Iris pigment epithelial cell (primary cell): ENCODE measurements around the gene NSUN7.

Source experiments
- DNase-seq: peaks from one replicate; pipeline ENCODE4 v3.0.0-alpha.2; 2011; ENCODE audit warnings: low read depth

The NSUN7 gene

DNA sequence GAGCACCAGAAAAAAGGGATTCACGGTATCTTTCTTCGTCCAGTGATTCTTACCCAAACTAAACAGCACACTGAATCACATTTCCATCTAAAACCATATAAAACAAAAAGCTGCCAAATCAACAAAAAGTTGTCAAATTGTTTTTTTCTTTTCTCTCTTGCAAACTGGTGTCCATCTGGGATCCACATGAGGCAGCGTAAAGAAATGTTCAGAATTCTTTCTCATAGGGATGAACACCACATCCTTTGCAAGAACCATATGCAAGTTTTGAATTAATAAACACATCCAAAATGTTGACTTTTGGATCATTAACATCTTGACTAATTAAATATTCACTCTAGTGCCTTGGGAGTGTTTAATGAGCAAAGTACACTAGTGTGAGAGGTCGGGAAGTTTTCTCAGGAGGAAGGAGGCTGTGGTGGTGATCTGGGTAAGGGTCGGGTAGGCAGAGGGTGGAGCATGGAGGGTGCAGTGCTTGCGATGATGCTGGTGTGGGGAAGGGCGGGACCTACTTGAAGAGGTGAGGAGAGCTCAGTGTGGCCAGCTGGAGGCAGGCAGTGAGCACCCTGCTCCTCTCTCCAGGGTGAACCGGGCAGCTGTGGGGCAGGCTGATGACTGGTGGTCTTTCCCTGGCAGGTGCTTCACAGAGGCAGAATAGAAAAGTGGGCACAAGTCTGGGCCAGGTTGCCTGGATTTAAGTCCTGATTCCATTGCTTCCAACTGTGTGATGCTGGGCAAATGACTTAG lies 72.8 kb downstream of the NSUN7 start:
- no peak for DNase-seq

DNA sequence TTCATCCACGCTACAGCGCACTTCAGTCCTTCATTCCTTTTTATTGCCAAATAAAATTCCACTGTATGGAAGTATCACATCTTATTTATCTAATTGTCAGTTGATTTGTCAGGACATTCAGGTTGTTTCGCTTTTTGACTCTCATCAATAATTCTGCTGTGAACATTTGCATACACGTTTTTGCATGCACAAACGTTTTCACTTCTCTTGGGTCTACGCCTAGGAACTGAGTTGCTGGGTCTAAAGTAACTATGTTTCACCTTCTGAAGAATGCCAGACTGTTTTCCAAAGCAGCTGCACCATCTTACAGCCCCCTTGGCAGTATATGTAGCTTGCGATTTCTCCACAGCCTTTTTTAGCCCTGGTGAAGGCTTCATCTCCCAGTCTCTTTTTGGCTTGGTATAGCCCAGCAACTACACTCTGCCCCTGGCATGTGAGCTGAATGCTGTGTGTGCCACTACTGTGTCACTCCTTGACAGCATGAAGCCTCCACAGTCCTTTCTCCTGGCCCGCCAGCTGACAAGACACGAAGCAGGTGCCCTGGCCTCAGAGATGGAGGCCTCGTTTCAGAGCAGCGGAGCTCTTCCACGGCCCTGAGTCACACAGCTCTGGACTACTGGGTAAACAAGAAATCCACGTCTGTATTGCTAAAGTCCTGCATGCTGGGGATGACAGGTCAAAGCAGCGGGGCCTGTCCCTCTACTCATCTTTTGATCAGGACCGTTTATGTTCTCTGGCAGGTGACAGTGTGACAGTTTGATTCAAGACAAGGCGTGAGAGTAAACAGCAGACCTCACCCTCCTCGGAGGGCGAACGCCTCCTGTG lies 75.5 kb downstream of the NSUN7 start:
- DNase-seq = no peak

GRCh38 chr4:40826821-40827220 lies 77.1 kb downstream of the NSUN7 start:
- DNase-seq = no peak

- DNase-seq = peak; percentile 20
Measured at GRCh38 chr4:40827758-40828157, 78.0 kb downstream of the NSUN7 start.

DNA sequence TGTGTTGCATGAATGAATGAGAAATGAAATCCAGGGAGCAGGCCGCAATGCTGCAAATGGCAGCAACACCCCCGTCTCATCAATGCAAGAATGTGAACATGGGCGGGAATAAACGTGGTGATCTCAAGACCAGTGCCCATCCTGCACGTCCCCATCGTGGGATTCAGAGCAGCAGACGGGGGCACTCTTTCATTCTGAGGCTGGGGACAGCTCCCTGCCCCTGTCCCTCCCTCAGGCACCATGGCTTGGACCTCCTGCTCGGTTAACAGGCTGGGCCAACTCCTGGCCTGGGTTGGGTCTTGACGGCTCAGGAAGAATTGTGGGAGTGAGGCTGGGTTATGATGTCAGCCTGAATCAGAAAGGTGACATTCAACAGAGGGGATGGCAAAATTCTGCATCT lies 78.9 kb downstream of the NSUN7 start:
- DNase-seq = no peak

DNA sequence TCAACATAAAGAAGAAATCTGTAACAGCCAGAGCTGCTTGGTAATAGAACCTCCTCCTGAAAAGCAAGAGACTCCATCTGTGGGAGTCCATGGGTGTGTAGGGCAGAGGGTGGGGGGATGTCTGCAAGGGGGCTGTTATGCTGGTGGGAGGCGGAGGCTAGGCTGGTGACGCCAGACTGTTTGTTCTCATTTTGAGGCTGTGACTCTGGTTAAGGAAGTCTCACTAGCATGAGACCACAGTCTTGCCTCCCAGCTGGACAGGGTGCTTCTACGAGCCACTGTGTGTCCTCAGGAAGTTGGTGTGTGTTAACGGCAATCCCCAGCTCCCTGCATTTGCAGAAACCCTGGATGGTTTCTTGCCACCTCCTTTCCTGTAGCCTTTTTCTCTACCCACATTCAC lies 79.8 kb downstream of the NSUN7 start:
- no peak for DNase-seq

- no peak for DNase-seq
Measured at GRCh38 chr4:40831146-40831907, 81.6 kb downstream of the NSUN7 start.

DNA sequence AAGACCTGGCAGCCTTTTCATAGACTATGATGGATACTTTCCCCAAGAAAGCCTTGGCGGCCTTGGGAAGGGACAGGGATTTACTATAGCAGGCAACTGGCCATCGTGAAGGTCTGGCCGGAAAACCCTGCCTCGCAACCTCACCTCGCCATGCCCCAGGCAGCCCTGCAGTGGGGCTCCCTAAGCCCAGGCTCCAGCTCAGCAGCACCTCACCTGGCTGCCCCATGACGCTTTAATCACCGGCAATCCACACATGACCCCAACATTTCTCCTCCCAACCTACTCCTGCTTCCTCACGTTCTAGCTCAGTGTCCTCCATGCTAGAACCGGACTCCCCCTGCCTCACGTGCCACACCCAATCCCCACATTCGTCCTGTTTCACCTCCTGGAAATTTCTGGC lies 82.4 kb downstream of the NSUN7 start:
- no peak for DNase-seq

DNA sequence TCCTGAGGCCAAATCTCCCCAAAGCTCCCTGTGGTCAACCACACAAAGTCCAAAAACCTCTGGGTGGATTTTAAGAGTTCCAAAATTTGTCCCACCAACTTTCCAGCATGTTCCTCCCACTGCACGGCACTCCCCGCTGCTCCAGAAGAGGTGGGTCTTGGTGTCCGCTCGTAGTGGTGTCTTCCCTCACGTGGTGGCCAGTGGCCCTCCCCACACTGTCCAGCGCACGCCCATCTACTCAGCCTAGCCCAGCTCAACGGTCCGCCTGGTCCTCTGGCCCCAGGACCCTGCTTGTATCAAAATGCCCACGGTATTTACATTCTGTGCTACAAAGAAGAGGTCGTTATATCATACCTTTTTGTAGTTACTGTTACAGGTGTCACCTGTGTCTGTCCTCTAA lies 83.5 kb downstream of the NSUN7 start:
- no peak for DNase-seq

- DNase-seq = no peak
Measured at GRCh38 chr4:40837094-40837870, 87.5 kb downstream of the NSUN7 start.

GRCh38 chr4:40838742-40839141 lies 89.0 kb downstream of the NSUN7 start:
- DNase-seq = peak; percentile 26

GRCh38 chr4:40840255-40840984 lies 90.7 kb downstream of the NSUN7 start:
- DNase-seq = no peak

- peak; percentile 94 for DNase-seq
Measured at GRCh38 chr4:40840985-40841571, 91.3 kb downstream of the NSUN7 start.

- DNase-seq = no peak
Measured at GRCh38 chr4:40842318-40842717, 92.6 kb downstream of the NSUN7 start.

- peak; percentile 16 for DNase-seq
Measured at GRCh38 chr4:40842725-40843423, 93.1 kb downstream of the NSUN7 start.

- no peak for DNase-seq
Measured at GRCh38 chr4:40843696-40844095, 93.9 kb downstream of the NSUN7 start.

DNA sequence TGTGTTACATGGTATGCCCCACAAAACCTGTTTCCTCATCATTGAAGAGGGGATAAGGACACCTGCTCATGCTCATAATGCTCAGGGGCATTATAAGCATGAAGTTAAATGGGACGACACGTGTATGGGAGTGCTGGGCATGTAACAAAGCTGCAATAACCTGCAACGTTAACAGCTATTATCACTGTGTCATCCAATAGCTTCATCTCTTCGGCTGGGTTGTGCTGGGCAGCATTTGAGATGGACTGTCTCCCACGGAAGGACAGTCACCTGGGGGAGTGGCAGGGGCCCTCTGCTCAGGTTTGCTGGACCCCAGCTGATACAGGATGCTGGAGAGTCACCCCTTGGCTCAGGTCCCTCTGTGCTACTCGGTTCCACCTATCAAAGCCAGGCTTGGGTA lies 94.5 kb downstream of the NSUN7 start:
- DNase-seq = no peak

- DNase-seq = no peak
Measured at GRCh38 chr4:40845154-40845835, 95.5 kb downstream of the NSUN7 start.

DNA sequence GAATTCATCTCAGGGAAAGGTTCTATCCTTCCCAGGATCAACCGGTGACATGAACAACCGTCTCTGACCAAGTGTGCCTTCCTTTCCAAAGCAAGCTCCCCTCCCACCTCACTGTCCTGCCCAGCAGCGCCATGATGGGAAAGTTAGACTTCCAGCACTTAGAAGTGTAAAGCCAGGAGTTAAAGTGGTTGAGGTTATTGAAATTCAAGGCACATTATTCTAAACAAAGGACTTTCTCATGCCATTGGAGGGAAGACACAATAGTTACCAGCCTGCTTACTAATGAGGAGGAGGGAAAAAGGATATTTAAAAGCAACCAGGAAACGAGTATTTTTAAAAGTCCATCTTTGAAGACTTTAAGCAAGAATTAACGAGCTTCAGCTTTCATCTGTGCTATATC lies 96.8 kb downstream of the NSUN7 start:
- DNase-seq = no peak

- DNase-seq = no peak
Measured at GRCh38 chr4:40848251-40848650, 98.5 kb downstream of the NSUN7 start.
